PC-9 (cell line): ENCODE results near the gene TBC1D8B. TPM values are rescaled to one million over a fixed set of nuclear protein-coding genes. Genes with fewer than 3 reads are reported as not detected.

Source experiments
- BruUV-seq: library from RNA; stranded (reverse); fragments of 400-500 nt; replicated peaks from 2 replicates; lab custom pipeline; 2021; lab: Mats Ljungman, UMichigan
- CTCF ChIA-PET: fragments of 300-600 bp; sonication (Branson Sonifier 250); formaldehyde crosslinking; loops from one replicate; lab custom pipeline; 2022; ENCODE audit warnings: antibody characterized with exemption; lab: Charles Lee
- POLR2A ChIA-PET: fragments of 300-600 bp; sonication (Branson Sonifier 250); formaldehyde crosslinking; loops from one replicate; lab custom pipeline; 2022; ENCODE audit warnings: antibody characterized with exemption; ENCODE audit not compliant: unreplicated experiment; lab: Charles Lee
- DNase-seq, 2 experiments: peaks; one replicate each; pipeline versions ENCODE4 v3.0.0 to v3.0.0-alpha.2; 2015 to 2022; ENCODE audit warnings: mixed read lengths in 1 of 2
- H2AFZ ChIP-seq: fragments of 200-600 bp; sonication (generic); 2 replicates; pipeline ENCODE4 v1.8.1; 2017; ENCODE audit warnings: antibody characterized with exemption
- H3F3A ChIP-seq: fragments of 200-600 bp; sonication (generic); 2 replicates; pipeline ENCODE4 v1.8.1; 2017; ENCODE audit warnings: antibody characterized with exemption, mild to moderate bottlenecking, low read depth; ENCODE audit not compliant: insufficient read depth
- H3K27ac ChIP-seq: fragments of 200-600 bp; sonication (generic); 2 replicates; pipeline ENCODE4 v1.6.1; 2016; ENCODE audit warnings: mixed run types
- H3K27me3 ChIP-seq: fragments of 200-600 bp; sonication (generic); 2 replicates; pipeline ENCODE4 v1.6.1; 2016; ENCODE audit warnings: low read depth, mixed run types; ENCODE audit not compliant: insufficient read depth
- H3K36me3 ChIP-seq: fragments of 200-600 bp; sonication (generic); 2 replicates; pipeline ENCODE4 v1.6.1; 2016; ENCODE audit warnings: low read depth, mixed run types
- H3K4me1 ChIP-seq: fragments of 200-600 bp; sonication (generic); replicated peaks from 2 replicates; pipeline ENCODE4 v1.6.1; 2016; ENCODE audit warnings: mixed run types; ENCODE audit not compliant: insufficient read depth
- H3K4me2 ChIP-seq: fragments of 200-600 bp; sonication (generic); 2 replicates; pipeline ENCODE4 v1.6.1; 2017; ENCODE audit warnings: mixed run types
- H3K4me3 ChIP-seq: fragments of 200-600 bp; sonication (generic); 2 replicates; pipeline ENCODE4 v1.6.1; 2016; ENCODE audit warnings: mixed run types
- H3K79me2 ChIP-seq: fragments of 200-600 bp; sonication (generic); 2 replicates; pipeline ENCODE4 v1.6.1; 2017; ENCODE audit warnings: low read depth, mixed run types
- H3K9me2 ChIP-seq: fragments of 200-600 bp; sonication (generic); 2 replicates; pipeline ENCODE4 v1.8.1; 2017; ENCODE audit warnings: mild to moderate bottlenecking; ENCODE audit not compliant: insufficient read depth
- H3K9me3 ChIP-seq: fragments of 200-600 bp; sonication (generic); 2 replicates; pipeline ENCODE4 v1.8.1; 2016; ENCODE audit warnings: low read depth; ENCODE audit not compliant: insufficient read depth
- H4K20me1 ChIP-seq: fragments of 200-600 bp; sonication (generic); 2 replicates; pipeline ENCODE4 v1.8.1; 2017; ENCODE audit not compliant: insufficient read depth
- EZH2 ChIP-seq: fragments of 200-600 bp; sonication (generic); IDR thresholded peaks from 2 replicates; pipeline ENCODE4 v1.8.0; 2017; ENCODE audit warnings: antibody characterized with exemption, low read depth
- intact Hi-C: fragments of 100-400 bp; cut with micrococcal nuclease; formaldehyde crosslinking; loops from one replicate; pipeline ENCODE4 v1.10.0; 2022; ENCODE audit not compliant: unreplicated experiment
- total RNA-seq: library from RNA; stranded (reverse); gene quantifications from 2 replicates; pipeline ENCODE4 v1.2.3, GENCODE V29; 2021
- TF ChIP-seq, protein P1 (sequence below): fragments of 200-600 bp; sonication (generic); conservative IDR thresholded peaks from 2 replicates; pipeline ENCODE4 v1.6.1; 2017; ENCODE audit warnings: mixed run types, antibody characterized with exemption, mild to moderate bottlenecking, moderate library complexity

Gene TBC1D8B
- total RNA-seq, 1 experiment from 2014 or later, result 5.3 TPM

DNA sequence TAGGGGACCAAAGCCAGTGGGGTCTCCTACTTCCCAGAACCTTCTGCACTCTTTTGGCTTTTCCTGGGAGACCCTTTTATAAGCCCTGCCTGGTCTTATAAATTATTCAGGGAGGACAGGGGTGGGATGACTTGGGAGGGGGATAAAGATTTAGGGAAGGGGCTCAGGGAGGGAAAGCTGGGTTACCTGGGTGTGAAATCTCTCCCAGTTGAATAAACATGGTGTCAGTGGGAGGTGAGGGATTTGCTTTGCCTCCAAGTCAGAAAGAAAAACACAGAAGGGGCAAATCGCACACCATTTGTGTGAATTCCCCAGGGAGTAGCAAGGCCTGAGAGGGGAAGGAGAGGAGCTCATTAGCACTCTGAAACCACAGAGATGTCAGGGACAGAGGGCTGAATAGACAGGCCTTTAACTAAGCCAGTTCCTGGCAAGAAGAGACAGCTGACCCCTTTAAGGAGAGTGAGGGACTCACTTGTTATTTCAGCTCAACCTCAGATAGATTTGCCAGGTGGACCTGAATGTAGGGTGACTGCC is 100.9 kb downstream of the TBC1D8B start, which contains the start of gene RIPPLY1:
RIPPLY1 (minus strand) TSS at position 51 of the 534 bp plus-strand sequence. CDS start 54 bp downstream, outside the sequence.
- no peaks in the 10 kb centered on the region for H3K36me3 ChIP-seq
- DNase-seq, result no peak
- no peaks in the 10 kb centered on the region for H3K9me3 ChIP-seq
- intact Hi-C loops, result no loop called here
- H2AFZ ChIP-seq, result no peak within 1 kb of the TSS
- H3K79me2 ChIP-seq, result no peaks in the 10 kb centered on the region
- no peak within 1 kb of the TSS for H3K4me3 ChIP-seq
- no peaks in the 10 kb centered on the region for H3K9me2 ChIP-seq
- no peaks in the 10 kb centered on the region for H3K27me3 ChIP-seq
- H3K27ac ChIP-seq, result no peak within 1 kb of the TSS
- H3F3A ChIP-seq, result no peaks in the 10 kb centered on the region
- TF ChIP-seq, protein P1, sequence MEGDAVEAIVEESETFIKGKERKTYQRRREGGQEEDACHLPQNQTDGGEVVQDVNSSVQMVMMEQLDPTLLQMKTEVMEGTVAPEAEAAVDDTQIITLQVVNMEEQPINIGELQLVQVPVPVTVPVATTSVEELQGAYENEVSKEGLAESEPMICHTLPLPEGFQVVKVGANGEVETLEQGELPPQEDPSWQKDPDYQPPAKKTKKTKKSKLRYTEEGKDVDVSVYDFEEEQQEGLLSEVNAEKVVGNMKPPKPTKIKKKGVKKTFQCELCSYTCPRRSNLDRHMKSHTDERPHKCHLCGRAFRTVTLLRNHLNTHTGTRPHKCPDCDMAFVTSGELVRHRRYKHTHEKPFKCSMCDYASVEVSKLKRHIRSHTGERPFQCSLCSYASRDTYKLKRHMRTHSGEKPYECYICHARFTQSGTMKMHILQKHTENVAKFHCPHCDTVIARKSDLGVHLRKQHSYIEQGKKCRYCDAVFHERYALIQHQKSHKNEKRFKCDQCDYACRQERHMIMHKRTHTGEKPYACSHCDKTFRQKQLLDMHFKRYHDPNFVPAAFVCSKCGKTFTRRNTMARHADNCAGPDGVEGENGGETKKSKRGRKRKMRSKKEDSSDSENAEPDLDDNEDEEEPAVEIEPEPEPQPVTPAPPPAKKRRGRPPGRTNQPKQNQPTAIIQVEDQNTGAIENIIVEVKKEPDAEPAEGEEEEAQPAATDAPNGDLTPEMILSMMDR, result no peak
- TF ChIP-seq EZH2, result no peak
- H3K4me2 ChIP-seq, result no peak within 1 kb of the TSS
- H3K4me1 ChIP-seq, result peaks cover 23% of the 10 kb centered on the region
- CTCF ChIA-PET, result no interaction called here
- POLR2A ChIA-PET, result interaction anchor here (0.5 kb wide), 1 partner anchor 195 kb away, joined by 4 read pairs; no protein-coding TSS in a partner anchor
- H4K20me1 ChIP-seq, result no peaks in the 10 kb centered on the region
- BruUV-seq, result no TSS peak

DNA sequence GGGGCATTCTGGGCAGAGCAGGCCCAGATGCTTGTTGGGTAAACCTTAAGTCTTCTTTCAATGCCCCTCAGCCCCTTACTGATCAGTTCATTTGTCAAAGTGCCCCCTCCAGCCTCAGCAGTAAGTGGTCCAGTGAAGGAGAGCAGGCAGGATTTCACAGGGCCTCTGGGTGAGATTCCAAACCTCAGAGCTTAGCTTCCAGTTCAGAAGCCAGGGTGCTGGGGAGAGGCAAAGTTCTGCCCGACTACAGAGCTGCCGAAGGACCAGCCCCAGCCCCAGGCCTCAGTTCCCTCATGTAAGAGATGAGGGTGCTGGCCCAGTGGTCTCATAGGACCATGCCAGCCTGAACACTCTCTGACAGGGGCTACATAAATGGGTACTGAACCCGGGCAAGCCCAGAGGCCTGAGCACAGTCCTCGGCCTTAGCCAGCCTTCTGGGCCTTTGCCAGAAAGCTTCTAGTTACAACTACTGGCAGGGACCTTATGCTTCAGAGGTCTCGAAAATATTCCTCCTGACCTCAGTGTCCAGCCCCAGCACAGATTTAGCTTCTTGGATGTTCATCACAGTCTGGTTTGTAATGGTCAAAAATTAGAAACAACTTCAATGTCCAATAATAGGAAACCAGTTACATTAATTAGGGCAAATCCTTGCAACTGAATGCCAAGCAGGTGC is 101.5 kb downstream of the TBC1D8B start:
- BruUV-seq, result no TSS peak
- POLR2A ChIA-PET, result interaction anchor here (0.5 kb wide), 1 partner anchor 196 kb away, joined by 4 read pairs; no protein-coding TSS in a partner anchor

DNA sequence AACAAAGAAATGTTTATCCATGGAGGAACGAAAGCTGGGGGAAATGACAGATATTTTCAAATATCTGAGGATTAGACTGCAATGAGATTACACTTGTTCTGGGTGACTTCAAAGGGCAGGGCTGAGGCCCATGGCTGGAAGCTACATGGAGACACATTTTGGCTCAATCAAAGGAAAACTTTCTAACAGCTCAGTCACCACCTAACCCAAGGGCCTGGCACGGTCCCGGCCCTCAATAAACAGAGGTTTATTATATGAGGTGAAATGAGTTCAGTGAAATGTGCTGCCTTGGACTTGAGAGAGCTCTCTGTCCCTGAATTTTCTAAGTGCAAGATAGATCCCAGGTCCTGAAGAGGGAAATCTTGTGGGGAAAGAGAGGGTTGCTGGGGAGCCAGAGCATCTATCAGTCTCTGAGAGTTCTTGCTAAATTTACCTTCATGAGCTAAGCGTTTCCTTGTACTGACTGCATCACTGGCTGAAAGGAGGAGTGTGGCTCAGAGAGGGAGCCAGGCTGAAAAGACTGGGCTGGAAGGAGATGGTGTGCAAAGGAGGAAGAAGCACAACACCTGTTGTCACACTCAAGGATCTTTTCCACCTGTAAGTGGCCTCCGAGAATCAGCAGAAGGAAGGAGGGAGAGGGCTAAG is 102.7 kb downstream of the TBC1D8B start:
- intact Hi-C loops, result no loop called here
- TF ChIP-seq, protein P1, result no peak
- TF ChIP-seq EZH2, result no peak
- no peaks in the 10 kb centered on the region for H3K9me3 ChIP-seq
- no peaks in the 10 kb centered on the region for H4K20me1 ChIP-seq
- H3K4me1 ChIP-seq, result peaks cover 6% of the 10 kb centered on the region; the same call in 1 of the 2 replicates
- no peaks in the 10 kb centered on the region for H3K27me3 ChIP-seq
- no peak overlapping the region for H3K4me3 ChIP-seq
- no TSS peak for BruUV-seq
- H3K9me2 ChIP-seq, result no peaks in the 10 kb centered on the region
- H3K36me3 ChIP-seq, result no peaks in the 10 kb centered on the region
- H3K27ac ChIP-seq, result no peak overlapping the region
- DNase-seq, result no peak
- H3K4me2 ChIP-seq, result no peak overlapping the region
- no peaks in the 10 kb centered on the region for H3F3A ChIP-seq
- H3K79me2 ChIP-seq, result no peaks in the 10 kb centered on the region
- H2AFZ ChIP-seq, result no peak overlapping the region
- POLR2A ChIA-PET, result interaction anchor here (0.6 kb wide), 1 partner anchor 11 kb away, joined by 3 read pairs; no protein-coding TSS in a partner anchor
- CTCF ChIA-PET, result no interaction called here

More for the DNA sequence above, 101.5 kb downstream of the TBC1D8B start:
- Histone ChIP-seq H3K9me2 (no peaks in the 10 kb centered on the region), H3K79me2 (no peaks in the 10 kb centered on the region), H3K9me3 (no peaks in the 10 kb centered on the region), H4K20me1 (no peaks in the 10 kb centered on the region), H3K4me2 (no peak overlapping the region), H3K27ac (no peak overlapping the region), H3K36me3 (no peaks in the 10 kb centered on the region), H3F3A (no peaks in the 10 kb centered on the region), H3K27me3 (no peaks in the 10 kb centered on the region), H3K4me3 (no peak overlapping the region), H3K4me1 (peaks cover 16% of the 10 kb centered on the region), H2AFZ (no peak overlapping the region)
- CTCF ChIA-PET, result no interaction called here
- DNase-seq, result no peak
- TF ChIP-seq, protein P1, result no peak
- no peak for TF ChIP-seq EZH2
- intact Hi-C loops, result no loop called here
